ENCODE data around the gene RRN3.
"Not testable (repeated sequence)": the region's sequence is repeated elsewhere in the genome, so short reads cannot be mapped to it uniquely, and the experiment has no call there.

Gene RRN3

GRCh38 chr16:15027503-15028344 is 66.3 kb downstream of the RRN3 start:
- DNase-seq (ENCODE audit: low read depth) = not testable (repeated sequence)

DNA sequence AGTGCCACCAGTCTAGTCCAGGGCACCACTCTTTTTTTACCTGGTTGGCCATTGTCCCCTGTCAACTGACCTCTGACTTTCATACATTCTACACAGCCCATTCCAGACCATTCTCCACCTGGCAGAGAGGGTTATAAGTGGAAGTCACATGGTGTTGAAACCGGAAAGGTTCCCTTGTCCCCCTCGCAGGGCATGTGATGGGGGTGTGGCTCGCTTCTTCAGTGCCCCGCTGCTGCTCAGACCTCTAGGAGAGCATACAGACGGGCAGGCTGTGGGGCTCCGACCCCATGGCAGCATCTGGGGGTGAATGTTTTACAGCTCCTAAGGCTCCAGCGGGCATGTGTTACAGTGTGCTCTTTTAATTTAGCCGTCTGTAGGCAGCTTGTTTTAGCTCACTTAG is 67.0 kb downstream of the RRN3 start:
- not testable (repeated sequence) for DNase-seq (ENCODE audit: low read depth)

GRCh38 chr16:15025234-15025951 is 68.7 kb downstream of the RRN3 start:
- DNase-seq (ENCODE audit: low read depth) = not testable (repeated sequence)

DNA sequence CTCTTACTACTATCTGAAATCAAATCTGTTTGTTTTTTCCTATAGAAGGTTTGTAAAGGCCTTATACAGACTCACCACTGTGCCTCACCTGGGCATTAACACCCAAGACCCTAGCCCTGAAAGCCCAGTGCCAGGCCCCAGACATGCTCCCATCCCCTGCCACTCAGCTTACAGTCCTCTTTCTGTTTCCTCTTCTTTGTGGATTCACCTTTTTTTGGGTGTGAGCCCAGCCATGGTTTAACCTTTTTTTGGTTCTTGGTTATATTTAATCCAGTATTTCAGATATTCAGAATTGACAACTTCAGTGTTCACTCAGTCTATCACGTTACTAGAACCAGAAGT is 69.2 kb downstream of the RRN3 start:
- not testable (repeated sequence) for DNase-seq (ENCODE audit: low read depth)

GRCh38 chr16:15023381-15024077 is 70.5 kb downstream of the RRN3 start:
- not testable (repeated sequence) for DNase-seq (ENCODE audit: low read depth)

- DNase-seq (ENCODE audit: low read depth) = peak; percentile 40
Observed at GRCh38 chr16:15022194-15022593, 71.9 kb downstream of the RRN3 start.

DNA sequence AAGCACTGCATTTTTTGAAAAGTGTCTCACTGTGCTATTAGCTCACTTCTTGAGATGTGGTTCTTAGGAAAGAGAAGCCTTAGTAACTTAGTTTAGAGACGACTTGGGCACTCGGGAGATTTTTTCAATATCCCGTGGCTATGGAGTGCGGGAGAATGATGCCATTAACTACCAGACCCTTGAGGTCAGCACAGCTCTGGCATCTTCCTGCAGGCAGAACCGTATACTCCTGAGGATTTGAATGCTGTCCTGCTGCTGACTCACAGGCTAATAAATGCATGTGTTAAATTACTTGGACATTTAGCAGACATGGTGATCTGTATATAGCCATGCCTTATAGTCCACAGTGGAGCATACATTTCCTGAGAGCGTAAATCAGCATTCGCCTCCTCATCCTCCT is 72.6 kb downstream of the RRN3 start:
- DNase-seq (ENCODE audit: low read depth) = not testable (repeated sequence)

GRCh38 chr16:15016951-15017580 is 77.0 kb downstream of the RRN3 start:
- not testable (repeated sequence) for DNase-seq (ENCODE audit: low read depth)

DNA sequence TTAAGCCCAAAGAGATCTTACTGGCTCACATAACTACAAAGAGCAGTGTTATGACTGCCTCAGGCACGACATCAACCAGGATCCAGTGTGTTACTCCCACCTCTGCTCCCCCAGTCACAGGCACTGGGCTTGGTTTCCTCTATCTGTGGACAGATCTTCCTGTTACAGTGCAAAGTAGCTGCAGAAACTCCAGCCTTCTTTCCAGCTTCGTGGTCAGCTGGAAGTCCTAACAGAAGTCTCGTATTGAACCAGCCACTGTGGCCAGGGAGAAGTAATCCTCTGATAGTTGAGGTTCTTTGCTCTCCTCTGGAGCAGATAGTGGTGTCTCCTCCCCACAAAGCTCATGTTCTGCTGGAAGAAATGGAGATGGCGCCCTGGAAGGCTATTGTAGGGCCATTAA is 77.7 kb downstream of the RRN3 start:
- DNase-seq (ENCODE audit: low read depth) = not testable (repeated sequence)

DNA sequence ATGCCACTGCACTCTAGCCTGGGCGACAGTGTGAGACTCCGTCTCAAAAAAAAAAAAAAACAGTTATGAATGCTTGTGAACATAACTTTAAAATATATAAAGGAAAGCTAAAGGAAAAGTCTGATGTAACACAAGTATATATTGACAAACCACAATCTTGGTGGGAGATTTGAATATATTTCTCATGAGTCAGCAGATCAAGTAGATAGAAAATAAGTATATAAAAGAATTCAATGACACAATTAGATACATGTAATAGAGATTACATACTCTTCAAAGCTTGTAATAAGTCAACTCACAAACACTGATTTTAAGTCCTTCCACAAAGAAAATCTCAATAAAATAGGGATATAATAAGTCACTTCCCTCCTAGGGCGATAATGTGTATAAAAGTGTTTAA is 78.4 kb downstream of the RRN3 start:
- not testable (repeated sequence) for DNase-seq (ENCODE audit: low read depth)

- DNase-seq (ENCODE audit: low read depth) = not testable (repeated sequence)
Observed at GRCh38 chr16:15012941-15013340, 81.1 kb downstream of the RRN3 start.

Measured in activated gamma-delta T cell treated with anti-CD3 and anti-CD28 coated beads, Interleukin-2, amount 50 U/mL, for 16 hours (primary cell).